ENCODE data around the gene AMTN.

The AMTN gene

GRCh38 chr4:70564033-70564432, 45.7 kb downstream of the AMTN start:
- Histone ChIP-seq H3K4me3 (ENCODE audit: low read length) (no peak overlapping the region), H3K9me3 (ENCODE audit: insufficient read depth, low read depth, low read length) (no peaks in the 10 kb centered on the region), H3K27ac (ENCODE audit: low read depth, low read length) (no peak overlapping the region), H3K4me1 (ENCODE audit: insufficient read depth, low read length) (peaks cover 5% of the 10 kb centered on the region; the same call in 1 of the 2 replicates), H3K9ac (ENCODE audit: low read depth, low read length) (0 out of 2 replicates have a peak overlapping the region, but pooled peaks have one; percentile 14), H3K27me3 (ENCODE audit: insufficient read depth, low read length) (no peaks in the 10 kb centered on the region), H3K36me3 (ENCODE audit: insufficient read depth, low read length) (no peaks in the 10 kb centered on the region)
- 84% methylated on average over 8 of the region's 8 CpGs for WGBS

- WGBS = 98% methylated on average over 2 of the region's 2 CpGs
- H3K4me3 ChIP-seq (ENCODE audit: low read length) = no peak overlapping the region
- 0 out of 2 replicates have a peak, but pooled peaks cover 3% of the 10 kb centered on the region for H3K9me3 ChIP-seq (ENCODE audit: insufficient read depth, low read depth, low read length)
- no peaks in the 10 kb centered on the region for H3K27me3 ChIP-seq (ENCODE audit: insufficient read depth, low read length)
- H3K9ac ChIP-seq (ENCODE audit: low read depth, low read length) = no peak overlapping the region
- H3K36me3 ChIP-seq (ENCODE audit: insufficient read depth, low read length) = no peaks in the 10 kb centered on the region
- no peak overlapping the region for H3K27ac ChIP-seq (ENCODE audit: low read depth, low read length)
- no peaks in the 10 kb centered on the region for H3K4me1 ChIP-seq (ENCODE audit: insufficient read depth, low read length)
Observed at GRCh38 chr4:70570796-70571195, 52.4 kb downstream of the AMTN start.

GRCh38 chr4:70571772-70572171, 53.4 kb downstream of the AMTN start:
- 0 out of 2 replicates have a peak, but pooled peaks cover 3% of the 10 kb centered on the region for H3K9me3 ChIP-seq (ENCODE audit: insufficient read depth, low read depth, low read length)
- H3K4me1 ChIP-seq (ENCODE audit: insufficient read depth, low read length) = no peaks in the 10 kb centered on the region
- no peak overlapping the region for H3K9ac ChIP-seq (ENCODE audit: low read depth, low read length)
- 77% methylated on average over 2 of the region's 2 CpGs for WGBS
- H3K36me3 ChIP-seq (ENCODE audit: insufficient read depth, low read length) = no peaks in the 10 kb centered on the region
- no peak overlapping the region for H3K4me3 ChIP-seq (ENCODE audit: low read length)
- H3K27me3 ChIP-seq (ENCODE audit: insufficient read depth, low read length) = no peaks in the 10 kb centered on the region
- H3K27ac ChIP-seq (ENCODE audit: low read depth, low read length) = no peak overlapping the region

- Histone ChIP-seq H3K36me3 (ENCODE audit: insufficient read depth, low read length) (no peaks in the 10 kb centered on the region), H3K27ac (ENCODE audit: low read depth, low read length) (no peak overlapping the region), H3K4me3 (ENCODE audit: low read length) (no peak overlapping the region), H3K9me3 (ENCODE audit: insufficient read depth, low read depth, low read length) (0 out of 2 replicates have a peak, but pooled peaks cover 3% of the 10 kb centered on the region), H3K27me3 (ENCODE audit: insufficient read depth, low read length) (no peaks in the 10 kb centered on the region), H3K9ac (ENCODE audit: low read depth, low read length) (no peak overlapping the region), H3K4me1 (ENCODE audit: insufficient read depth, low read length) (no peaks in the 10 kb centered on the region)
Observed at GRCh38 chr4:70575964-70576363, 57.6 kb downstream of the AMTN start.

GRCh38 chr4:70577220-70577927, 59.0 kb downstream of the AMTN start:
- no peaks in the 10 kb centered on the region for H3K36me3 ChIP-seq (ENCODE audit: insufficient read depth, low read length)
- WGBS = 85% methylated on average over 6 of the region's 6 CpGs
- H3K9me3 ChIP-seq (ENCODE audit: insufficient read depth, low read depth, low read length) = 0 out of 2 replicates have a peak, but pooled peaks cover 3% of the 10 kb centered on the region
- H3K27ac ChIP-seq (ENCODE audit: low read depth, low read length) = no peak overlapping the region
- no peak overlapping the region for H3K4me3 ChIP-seq (ENCODE audit: low read length)
- no peaks in the 10 kb centered on the region for H3K27me3 ChIP-seq (ENCODE audit: insufficient read depth, low read length)
- H3K4me1 ChIP-seq (ENCODE audit: insufficient read depth, low read length) = no peaks in the 10 kb centered on the region
- no peak overlapping the region for H3K9ac ChIP-seq (ENCODE audit: low read depth, low read length)

DNA sequence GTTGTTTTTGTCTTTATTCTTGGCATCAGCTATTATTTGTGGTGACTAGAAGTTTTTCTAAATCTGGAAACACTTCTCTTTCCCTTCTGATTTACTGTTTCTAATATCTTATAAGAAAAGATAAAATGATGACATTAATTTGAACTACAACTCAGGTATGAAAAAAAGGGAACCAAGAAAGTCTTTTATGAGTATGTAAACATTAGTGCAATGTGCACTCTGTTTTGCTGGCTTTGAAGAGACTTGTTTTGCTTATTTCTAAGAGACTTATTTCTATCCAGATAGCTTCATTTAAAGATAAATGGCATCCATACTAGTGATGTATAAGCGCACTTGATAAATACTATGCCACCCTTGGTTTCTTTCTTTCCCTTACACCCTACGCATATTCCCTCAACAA, 63.6 kb downstream of the AMTN start:
- Histone ChIP-seq H3K36me3 (ENCODE audit: insufficient read depth, low read length) (no peaks in the 10 kb centered on the region), H3K27ac (ENCODE audit: low read depth, low read length) (no peak overlapping the region), H3K9ac (ENCODE audit: low read depth, low read length) (no peak overlapping the region), H3K27me3 (ENCODE audit: insufficient read depth, low read length) (no peaks in the 10 kb centered on the region), H3K4me3 (ENCODE audit: low read length) (no peak overlapping the region), H3K4me1 (ENCODE audit: insufficient read depth, low read length) (no peaks in the 10 kb centered on the region), H3K9me3 (ENCODE audit: insufficient read depth, low read depth, low read length) (no peaks in the 10 kb centered on the region)
- WGBS = 96% methylated on average over 2 of the region's 2 CpGs

Data from HUES64 (cell line).